Non-pigmented ciliary epithelial cell (primary cell): Measurements from ENCODE around the gene CNTN5.

ENCODE experiments used
- DNase-seq: peaks from one replicate; pipeline ENCODE4 v3.0.0-alpha.2; 2010; ENCODE audit warnings: low read depth

CNTN5 gene

DNA sequence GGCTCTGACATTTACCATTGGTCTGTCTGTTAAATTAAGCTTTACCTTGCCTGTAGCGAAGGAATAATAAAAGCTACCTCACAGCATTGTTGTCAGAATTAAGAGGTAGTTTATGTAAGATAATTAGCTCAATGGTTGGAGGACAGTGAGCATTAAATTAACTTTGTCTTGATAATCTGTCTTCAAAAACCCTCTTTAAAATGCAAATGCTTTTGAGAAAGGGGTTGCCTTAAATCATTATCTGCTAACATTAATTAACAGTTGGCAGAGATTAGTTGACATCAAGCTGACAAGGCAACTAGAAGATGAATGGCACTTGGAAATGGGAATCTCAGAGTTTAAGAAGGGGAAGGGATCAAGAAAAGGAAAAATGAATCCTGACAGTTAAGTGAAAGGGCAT lies 905.2 kb downstream of the CNTN5 start:
- no peak for DNase-seq

DNA sequence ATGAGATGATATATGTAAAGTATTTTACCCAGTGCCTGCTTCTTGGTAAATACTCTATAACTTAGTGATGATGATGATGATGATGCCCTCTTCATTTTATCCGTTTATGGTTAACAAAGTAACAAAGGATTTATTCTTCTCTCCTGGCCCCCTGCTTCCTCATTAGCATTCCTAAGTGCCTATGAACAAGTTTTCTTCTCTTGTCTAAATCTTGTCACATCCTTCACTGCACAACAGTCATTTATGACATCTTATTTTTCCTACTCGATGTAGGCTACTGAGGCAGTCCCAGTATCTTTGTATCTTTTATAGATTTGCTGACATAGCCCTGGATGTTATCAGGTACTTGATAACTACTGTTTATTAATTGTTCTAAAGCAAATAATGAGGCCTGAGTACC lies 911.9 kb downstream of the CNTN5 start:
- DNase-seq, result no peak

DNA sequence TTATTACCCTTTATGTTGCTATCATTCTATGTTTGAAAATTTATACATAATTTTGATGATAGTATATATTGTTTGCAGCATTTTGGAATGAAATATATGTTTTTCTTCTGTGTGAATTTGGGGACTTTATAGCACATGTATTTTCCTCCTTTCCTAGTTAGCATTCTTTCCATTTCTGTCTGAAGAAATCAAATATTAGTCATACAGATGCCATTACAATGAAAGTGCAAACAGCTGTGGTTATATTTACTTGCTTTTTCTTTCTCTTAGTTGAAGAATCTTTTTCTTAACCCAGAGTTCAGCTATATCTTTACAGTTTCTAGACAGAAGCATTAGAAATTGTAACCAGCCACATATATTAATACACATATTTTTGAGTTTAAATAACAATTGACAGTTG lies 913.3 kb downstream of the CNTN5 start:
- DNase-seq, result peak; percentile 9

DNA sequence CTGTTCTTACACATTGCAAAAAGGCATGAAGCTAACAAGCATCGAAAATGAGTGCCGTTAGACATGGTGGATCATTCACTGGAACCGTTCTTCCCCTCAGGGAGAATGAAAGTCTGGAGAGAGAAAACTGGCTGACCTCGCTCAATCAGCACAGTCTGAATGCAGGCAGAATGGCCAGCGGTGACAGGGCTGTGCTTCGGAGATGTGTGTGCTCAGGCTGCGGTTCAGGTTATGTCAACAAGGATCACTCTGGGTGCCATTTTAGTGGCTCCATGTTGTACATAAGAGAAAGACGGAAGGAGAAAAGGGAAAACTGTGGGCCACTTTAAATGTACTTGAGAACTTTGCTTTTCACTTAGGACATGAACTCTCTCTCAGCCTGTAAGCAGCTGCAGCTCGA lies 916.6 kb downstream of the CNTN5 start:
- no peak for DNase-seq

DNA sequence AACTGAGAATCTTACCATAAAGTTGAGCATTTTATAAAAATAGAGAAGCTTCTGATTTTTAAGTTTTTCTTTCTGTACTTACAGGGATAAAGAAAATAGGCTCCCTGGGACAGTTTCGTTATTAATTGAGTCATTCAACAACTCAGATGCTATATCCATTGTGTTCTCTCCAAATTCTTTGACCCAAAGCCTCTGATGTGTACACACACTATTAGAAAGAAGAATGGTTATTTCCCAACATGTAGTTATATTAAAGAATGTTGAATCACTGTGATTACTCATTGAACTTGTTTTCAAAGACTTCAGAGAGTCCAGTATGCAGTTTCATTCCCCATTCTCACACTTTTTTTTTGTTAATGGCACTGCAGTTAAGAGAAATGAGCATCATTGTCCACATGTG lies 932.1 kb downstream of the CNTN5 start:
- DNase-seq, result peak; percentile 14

DNA sequence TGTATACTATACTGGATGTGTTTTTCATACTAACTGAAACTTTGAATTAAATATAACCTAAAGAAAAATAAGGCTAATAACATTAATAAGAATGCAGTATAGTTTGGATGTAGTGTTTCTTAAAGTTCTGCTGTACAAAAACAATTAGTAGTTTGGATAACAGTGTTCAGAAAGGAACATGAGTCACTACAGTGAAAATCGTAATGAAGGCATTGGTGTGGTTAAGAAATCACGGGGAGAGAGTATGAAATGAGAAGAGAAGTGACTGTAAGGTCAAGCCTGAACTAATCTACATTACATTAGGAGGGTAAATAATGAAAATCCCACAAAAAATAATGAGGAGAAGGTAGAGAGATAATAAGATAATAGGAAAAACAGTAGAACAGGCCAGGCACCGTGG lies 939.8 kb downstream of the CNTN5 start:
- DNase-seq, result no peak

DNA sequence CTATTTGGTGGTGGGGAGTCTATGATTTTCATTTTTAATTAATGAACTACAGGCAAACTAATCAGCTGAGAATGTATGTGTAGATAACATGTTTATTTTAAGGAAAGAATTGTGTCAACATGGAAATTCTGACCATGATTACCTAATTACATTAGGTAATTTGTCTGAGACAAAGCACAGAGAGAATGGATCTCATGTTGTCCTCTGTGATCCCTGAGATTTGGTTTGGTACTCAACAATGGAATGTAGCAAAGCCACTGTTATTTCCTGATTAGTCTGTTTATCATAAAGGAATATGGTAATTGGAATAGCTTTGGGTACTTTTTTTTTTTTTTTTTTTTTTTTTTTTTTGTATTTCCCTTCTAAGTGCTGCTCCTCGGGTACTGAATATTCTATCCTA lies 947.6 kb downstream of the CNTN5 start:
- DNase-seq, result no peak

DNA sequence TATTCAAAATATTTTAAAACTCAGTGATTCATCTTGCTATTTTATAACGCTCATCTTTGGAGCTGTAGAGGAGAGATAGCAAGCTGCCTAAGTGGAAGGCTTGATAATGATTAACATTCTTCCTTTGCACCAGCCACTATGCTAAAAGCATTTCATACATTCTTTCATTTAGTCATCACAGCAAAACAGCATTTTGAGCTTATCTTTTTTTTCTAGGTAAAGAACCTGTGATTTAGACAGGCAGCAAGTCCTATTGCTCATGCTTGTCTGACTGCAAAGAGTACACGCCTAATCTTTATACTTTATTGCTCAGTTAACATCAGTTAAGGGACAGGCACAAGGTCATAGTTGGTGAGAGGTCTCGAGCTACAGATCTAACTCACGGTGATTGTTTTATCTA lies 953.2 kb downstream of the CNTN5 start:
- DNase-seq, result no peak

DNA sequence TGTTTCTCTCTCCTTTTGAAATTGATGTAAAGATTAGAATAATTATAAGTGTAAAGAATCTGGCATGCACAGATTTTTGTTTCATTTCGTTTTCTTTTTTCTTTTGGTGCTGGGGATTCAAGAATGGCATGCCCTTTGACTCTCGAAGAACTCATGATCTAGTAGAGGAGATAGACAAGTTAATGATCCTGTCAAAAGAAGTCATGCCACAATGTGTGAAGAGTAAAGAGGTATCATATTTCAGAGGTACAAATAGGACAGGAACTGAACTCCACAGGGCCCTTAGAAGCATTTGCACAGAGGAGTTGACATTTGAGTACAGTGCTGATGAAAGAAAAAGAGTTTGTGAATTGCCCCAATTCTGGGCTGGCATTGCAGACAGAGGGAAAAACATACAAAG lies 958.3 kb downstream of the CNTN5 start:
- no peak for DNase-seq

DNA sequence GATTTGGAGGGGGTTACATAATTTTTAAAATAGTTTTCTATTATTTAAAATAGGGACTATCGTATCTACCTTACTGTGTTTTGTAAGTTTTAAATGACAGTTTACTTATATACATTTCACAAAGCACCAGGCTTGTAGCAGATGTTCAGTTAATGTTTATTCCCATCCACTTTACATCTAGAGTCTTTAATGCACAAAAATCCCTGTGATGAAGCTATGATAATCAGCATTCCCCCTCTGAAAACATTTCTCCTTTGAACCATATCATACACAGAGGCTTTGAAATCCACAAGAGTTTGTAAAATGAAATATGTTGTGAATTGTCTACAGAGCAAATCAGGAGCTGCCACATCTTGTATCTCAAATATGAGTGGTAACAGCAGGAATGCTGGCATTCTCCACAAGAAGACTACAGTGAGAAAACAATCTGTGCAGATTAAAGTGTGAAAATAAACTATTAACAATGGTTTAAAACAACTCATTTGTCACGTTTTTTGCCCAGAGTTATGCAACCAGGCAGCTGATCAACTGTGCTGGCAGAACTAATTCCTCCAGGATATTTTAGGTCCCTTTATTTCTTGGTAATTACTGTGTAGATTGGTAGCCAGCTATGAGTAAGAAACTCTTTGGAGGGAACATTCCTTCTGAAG lies 967.2 kb downstream of the CNTN5 start:
- DNase-seq, result no peak

DNA sequence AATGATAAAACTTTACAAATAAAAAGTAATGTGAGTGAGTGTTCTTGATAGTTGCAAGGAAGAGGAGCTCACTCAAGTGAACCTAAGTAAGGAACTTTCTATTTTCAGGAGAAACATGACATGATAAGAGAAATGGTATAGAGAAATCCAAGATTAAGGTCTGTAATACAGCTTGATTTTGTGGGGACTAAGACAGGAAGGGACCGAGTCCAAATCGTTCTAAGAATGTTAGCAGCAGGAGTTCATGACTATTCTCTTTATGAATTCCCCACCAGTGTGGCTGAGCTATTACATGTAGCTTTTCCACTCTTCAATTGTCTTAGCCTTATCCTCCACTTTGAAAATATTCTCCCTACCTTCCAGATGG lies 967.7 kb downstream of the CNTN5 start:
- DNase-seq, result no peak

DNA sequence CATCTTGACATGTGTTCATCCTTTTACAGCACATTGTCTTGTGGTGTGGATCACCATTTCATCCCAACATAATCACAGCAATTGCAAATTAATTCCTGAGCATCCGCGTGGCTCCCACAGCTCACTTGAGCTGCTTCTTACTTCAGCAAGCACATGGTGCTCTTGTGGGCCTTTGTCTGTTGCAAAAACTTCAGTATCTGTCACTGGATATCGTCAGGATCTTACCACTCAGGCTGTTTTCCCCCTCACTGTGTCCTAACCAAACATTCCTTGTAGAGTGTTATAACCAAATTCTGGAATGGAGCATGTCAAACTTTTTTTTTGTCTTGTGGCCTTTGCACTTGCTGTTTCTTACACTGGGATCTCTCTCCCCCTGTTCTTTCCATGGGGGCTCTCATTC lies 983.2 kb downstream of the CNTN5 start:
- no peak for DNase-seq

DNA sequence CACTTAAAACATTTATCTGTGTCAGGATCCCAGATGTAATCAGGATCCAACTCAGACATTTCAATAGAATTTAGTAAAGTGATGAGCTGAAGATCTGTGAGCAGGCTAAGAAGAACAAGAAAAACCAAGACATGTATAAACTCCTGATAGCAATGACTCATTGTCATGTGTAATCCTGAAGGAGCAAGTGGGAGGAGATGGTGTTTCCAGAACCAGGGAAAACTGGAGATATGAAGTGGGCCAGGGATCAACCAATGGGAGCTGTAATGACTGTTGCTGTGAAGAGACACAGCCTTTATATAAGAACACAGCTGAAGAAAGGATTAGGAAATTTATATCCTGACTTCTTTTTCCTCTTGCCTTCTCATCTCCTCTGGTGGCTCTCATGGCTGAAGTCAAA lies 983.8 kb downstream of the CNTN5 start:
- DNase-seq, result no peak

DNA sequence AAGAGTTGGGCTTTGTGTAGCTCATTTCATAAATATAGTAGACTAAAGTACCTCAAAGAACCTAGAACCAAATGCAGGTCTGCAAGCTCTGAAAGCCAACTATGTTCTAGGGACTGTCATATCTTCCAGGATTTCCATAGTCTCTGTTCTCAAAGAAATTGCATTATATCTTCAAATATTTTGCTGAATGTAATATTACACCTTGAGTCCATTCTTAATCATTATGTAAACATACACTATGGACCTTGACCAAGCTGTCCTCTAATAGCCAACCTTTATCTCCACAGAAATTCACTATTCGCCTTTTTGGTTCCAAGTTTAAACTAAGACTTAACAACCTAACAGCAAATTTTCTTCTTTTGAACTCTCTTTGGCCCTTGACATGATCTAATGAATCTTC lies 987.7 kb downstream of the CNTN5 start:
- DNase-seq, result no peak

DNA sequence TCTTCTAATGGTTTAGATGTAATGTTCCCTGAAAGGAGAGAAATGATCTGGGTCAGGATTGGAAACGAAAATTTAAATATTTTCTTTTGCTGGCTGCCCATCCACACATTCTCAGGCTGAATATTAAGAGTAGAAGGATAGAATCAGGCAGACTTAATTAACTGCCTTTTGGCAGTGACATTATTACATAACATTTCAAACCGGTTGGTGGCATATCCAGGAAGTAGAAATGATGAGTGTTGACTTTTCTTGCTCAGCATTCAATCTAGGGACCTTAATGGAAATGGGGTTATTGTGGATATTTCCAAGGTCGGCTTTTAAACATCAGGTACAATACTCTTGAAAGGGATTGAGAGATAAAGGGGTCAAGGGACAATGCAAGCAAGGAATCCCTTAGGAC lies 989.0 kb downstream of the CNTN5 start:
- no peak for DNase-seq

DNA sequence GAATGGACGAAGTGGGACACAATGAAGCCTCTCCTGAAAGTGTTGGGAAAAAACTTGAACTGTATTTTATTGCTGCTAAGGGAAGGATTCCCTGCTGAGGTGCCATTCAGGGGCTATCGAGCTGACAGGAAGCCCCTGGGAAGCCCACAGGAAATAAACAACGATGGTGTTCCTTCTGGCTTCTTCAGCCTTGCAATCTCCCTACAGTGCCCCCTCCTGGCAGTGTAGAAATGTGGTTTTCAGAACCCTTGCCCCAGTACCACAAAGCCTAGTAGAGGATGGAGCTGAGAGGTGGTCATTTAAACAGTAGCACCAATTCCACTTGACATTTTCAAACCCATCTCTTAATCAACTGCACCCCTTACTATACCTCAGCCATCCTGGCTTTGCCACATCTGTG lies 989.6 kb downstream of the CNTN5 start:
- DNase-seq, result no peak

DNA sequence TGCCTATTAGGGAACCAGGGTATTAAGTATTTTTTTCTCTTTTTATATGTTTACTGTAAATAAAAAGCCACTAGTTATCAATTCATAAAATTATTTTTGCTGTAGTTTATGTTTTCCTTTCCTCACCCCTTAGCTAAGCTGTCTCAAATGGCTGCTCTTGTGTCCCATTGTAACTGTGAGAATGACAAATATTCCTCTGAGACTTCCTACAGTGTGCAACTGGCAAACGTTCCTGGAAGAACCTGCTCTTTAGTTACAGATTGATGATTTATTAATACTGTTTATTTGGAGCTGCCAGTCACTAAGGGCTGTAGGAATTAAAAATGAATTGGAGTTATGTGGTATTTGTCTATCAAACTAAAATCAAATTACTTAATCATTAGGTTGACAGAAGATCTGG lies 990.9 kb downstream of the CNTN5 start:
- DNase-seq, result no peak

DNA sequence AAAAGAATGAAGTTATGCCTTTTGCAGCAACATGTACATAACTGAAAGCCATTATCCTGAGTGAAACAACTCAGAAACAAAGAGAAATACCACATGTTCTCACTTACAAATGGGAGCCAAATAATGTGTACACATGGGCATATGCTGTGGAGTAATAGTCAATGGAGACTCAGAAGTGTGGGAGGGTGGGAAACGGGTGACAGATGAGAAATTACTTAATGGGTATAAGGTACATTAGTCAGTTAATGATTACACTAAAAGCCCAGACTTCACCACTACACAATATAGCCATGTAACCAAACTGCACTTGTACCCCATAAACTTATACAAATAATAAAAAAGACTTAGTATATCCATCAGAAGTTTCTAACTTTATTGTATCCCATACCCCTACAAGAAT lies 992.3 kb downstream of the CNTN5 start:
- DNase-seq, result no peak

DNA sequence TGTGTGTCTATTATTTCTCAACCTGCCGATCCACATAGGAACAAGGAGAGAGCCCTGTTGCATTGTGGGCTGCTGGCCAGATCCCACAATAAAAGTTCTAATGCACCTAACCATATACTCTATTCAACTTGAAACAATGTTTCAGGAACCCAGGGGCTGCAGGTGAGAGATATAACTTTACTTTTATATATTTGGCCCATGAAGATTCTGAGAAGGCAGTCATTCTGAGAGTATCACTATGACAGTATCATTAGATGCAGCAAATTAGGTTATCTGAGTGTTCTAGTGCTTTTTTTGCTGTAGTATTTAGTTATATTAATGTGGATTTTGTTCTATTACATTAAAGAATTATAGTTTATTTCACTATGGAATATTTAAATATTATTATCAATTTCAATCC lies 1011.2 kb downstream of the CNTN5 start:
- DNase-seq, result no peak

DNA sequence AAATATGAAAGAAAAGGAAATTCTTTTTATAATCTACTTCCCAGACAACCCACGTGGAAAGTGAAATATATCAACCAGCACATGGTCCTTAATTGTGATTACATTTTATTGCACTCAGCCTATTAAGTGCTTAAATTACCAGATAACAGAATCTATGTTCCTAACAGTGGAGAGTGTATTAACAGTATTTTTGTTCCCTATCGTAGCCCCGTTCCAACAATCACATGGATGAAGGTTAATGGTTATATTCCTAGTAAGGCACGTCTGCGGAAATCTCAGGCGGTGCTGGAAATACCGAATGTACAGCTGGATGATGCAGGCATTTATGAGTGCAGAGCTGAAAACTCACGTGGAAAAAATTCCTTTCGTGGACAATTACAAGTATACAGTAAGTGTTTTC lies 1040.3 kb downstream of the CNTN5 start:
- DNase-seq, result no peak

DNA sequence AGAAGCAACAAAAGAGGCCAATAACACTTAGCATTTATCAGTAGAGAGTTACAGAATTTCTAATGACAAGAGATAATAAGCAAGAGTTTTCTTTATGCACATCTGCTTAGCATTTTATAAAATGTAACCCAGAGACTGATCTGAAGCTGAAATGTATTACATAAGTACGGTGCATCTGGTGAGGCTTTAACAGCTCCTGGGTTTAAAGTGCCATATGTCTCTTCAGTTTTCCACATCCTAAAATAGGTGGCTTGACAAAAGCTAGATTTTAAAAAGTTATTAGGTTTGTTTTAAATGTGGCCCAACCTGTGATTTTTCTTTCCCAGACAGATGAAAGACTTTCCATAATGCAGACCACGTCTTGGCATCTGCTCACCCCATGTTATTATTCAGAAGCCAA lies 1045.7 kb downstream of the CNTN5 start:
- no peak for DNase-seq

DNA sequence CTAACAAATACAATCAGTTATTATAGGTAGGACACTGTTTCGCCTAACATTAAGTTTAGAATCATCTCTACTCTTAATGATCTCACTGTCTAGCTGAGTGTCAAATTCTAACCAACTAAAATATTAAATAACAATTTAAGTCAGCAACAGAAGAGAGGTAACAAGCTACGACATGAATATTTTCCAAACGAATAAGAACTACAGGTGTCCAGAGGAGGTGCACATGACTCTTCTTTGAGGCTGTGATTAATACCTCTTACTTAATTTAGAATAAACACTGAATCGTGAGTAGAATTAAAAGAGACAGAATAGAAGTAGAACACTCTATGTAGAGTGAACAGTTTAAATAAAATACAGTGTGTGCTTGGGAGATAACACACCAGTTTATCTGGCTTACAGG lies 1047.4 kb downstream of the CNTN5 start:
- no peak for DNase-seq

DNA sequence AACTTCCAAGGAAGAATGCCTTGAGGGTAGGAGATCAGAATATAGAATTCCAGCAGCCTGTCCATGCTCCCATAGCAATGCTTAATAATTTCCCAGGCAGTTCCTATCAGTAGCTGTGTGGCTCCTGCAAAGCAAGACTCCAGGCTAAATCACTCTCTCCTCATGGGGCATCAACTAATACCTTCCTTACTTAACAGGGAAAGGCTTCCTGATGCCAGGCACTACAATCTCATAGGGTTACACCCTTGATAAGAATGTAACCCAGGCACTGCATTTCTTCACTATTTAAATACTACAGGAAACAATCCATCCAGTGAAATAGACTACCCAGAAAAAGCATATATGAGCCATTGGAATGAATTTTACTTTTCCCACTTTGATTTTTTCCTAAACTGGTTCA lies 1051.4 kb downstream of the CNTN5 start:
- DNase-seq, result no peak

DNA sequence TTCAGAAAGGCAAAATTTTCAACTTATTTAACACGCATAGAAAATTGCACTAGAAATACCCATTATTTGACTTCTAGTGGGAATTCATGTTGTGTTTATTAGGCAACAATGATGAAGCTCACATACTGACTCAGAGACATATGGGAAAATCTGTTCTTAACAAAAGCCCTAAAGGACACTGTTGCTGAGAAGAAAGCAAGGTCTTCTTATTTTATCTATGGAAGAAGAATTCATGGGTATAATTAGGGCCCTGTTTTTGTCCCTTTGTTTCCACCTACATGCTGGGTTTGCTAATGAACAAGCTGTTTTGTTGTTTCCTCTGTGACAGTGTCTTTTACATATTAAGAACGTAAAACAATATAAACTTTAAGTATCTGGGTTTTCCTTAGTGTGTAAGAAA lies 1059.6 kb downstream of the CNTN5 start:
- DNase-seq, result no peak

DNA sequence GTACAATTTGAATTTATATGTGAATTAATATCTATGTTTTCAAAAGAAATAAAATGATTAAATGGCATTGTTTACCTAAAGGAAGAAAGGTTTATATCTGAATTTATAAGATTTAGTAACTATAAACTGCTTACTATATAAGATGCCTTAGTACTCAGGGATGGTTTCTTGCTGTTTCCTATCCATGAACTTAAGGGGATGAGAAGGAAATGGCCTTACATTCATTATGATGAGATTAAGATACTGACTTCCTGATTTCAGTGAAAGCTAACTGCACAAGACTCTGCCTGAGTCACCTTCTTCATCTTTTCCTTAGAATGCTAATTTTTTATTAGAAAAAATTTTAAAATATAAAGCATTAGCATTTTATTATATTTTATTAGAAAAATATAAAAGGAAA lies 1060.1 kb downstream of the CNTN5 start:
- no peak for DNase-seq
